HG03045 (cell line): ENCODE results near the gene UBD.

Experiments used
- ATAC-seq: cut with Tn5 transposase; IDR thresholded peaks from one replicate; pipeline ENCODE4 v1.9.1; 2021; ENCODE audit warnings: mild to moderate bottlenecking, moderate library complexity; ENCODE audit not compliant: unreplicated experiment

Gene UBD

GRCh38 chr6:29561606-29562181 lies 2.2 kb upstream of the UBD start:
- no peak for ATAC-seq

- no peak for ATAC-seq
Measured at GRCh38 chr6:29561091-29561490, 1.6 kb upstream of the UBD start.

GRCh38 chr6:29558439-29559079 lies 973 bp downstream of the UBD start:
- no peak for ATAC-seq

- ATAC-seq, result no peak
Measured at GRCh38 chr6:29557320-29557719, 2.2 kb downstream of the UBD start.

GRCh38 chr6:29554764-29555163 lies 4.8 kb downstream of the UBD start:
- ATAC-seq, result no peak

- no peak for ATAC-seq
Measured at GRCh38 chr6:29553268-29554057, 6.1 kb downstream of the UBD start.

- peak; percentile 70 for ATAC-seq
Measured at GRCh38 chr6:29552512-29553051, 7.0 kb downstream of the UBD start.

- ATAC-seq, result no peak
Measured at GRCh38 chr6:29547573-29547972, 12.0 kb downstream of the UBD start.

- no peak for ATAC-seq
Measured at GRCh38 chr6:29537714-29538403, 21.7 kb downstream of the UBD start.

- no peak for ATAC-seq
Measured at GRCh38 chr6:29532320-29532951, 27.1 kb downstream of the UBD start.

- ATAC-seq, result no peak
Measured at GRCh38 chr6:29531668-29532067, 27.9 kb downstream of the UBD start.

- no peak for ATAC-seq
Measured at GRCh38 chr6:29530671-29531310, 28.7 kb downstream of the UBD start.

GRCh38 chr6:29529956-29530355 lies 29.6 kb downstream of the UBD start:
- ATAC-seq, result no peak

- no peak for ATAC-seq
Measured at GRCh38 chr6:29528988-29529560, 30.5 kb downstream of the UBD start.

GRCh38 chr6:29528300-29528931 lies 31.1 kb downstream of the UBD start:
- no peak for ATAC-seq

- ATAC-seq, result no peak
Measured at GRCh38 chr6:29527564-29527963, 32.0 kb downstream of the UBD start.

- no peak for ATAC-seq
Measured at GRCh38 chr6:29527126-29527525, 32.4 kb downstream of the UBD start.

GRCh38 chr6:29525311-29525639 lies 34.3 kb downstream of the UBD start:
- no peak for ATAC-seq

- no peak for ATAC-seq
Measured at GRCh38 chr6:29524444-29525310, 34.9 kb downstream of the UBD start.
